GM13977 (cell line): ENCODE results near the gene OPCML.

ENCODE experiments used
- DNase-seq: peaks from one replicate; pipeline ENCODE4 v3.0.0; 2012; ENCODE audit warnings: low spot score
- in situ Hi-C: fragments of 300-500 bp; cut with MboI; formaldehyde crosslinking; loops from one replicate; pipeline ENCODE4 v1.12.0; 2022; ENCODE audit warnings: low sequenced_read_pairs, low pct_unique_long_range_greater_than_20kb, mixed read lengths, inconsistent platforms; ENCODE audit not compliant: unreplicated experiment
- TF ChIP-seq, protein P1 (sequence below): IDR thresholded peaks from 2 replicates; pipeline ENCODE4 v1.5.1; 2012; ENCODE audit warnings: mild to moderate bottlenecking, control low read depth; ENCODE audit not compliant: insufficient read depth; ENCODE audit errors: extremely low read depth, missing control alignments

The OPCML gene

GRCh38 chr11:133337951-133338418 is 194.3 kb downstream of the OPCML start:
- TF ChIP-seq, protein P1, sequence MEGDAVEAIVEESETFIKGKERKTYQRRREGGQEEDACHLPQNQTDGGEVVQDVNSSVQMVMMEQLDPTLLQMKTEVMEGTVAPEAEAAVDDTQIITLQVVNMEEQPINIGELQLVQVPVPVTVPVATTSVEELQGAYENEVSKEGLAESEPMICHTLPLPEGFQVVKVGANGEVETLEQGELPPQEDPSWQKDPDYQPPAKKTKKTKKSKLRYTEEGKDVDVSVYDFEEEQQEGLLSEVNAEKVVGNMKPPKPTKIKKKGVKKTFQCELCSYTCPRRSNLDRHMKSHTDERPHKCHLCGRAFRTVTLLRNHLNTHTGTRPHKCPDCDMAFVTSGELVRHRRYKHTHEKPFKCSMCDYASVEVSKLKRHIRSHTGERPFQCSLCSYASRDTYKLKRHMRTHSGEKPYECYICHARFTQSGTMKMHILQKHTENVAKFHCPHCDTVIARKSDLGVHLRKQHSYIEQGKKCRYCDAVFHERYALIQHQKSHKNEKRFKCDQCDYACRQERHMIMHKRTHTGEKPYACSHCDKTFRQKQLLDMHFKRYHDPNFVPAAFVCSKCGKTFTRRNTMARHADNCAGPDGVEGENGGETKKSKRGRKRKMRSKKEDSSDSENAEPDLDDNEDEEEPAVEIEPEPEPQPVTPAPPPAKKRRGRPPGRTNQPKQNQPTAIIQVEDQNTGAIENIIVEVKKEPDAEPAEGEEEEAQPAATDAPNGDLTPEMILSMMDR = no peak
- in situ Hi-C loops = no loop called here
- no peak for DNase-seq

DNA sequence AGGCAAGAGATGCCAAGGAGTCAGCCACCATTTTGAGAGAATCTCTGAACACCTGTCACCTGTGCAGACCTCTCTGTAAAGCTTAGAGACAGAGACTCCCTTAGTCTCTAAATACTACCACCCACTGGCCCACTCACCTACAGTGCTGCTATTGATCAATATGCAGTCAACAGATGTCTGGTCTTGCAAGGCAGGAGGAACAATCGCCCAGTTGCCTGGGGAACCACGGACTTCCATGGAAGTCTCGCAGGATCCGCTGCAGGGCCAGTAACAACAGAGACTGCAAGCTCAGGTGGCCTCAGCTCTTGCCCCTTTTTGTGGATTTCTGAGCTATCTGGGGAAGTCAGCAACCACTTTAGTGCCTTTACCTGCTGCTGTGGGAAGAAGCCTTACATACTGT is 195.1 kb downstream of the OPCML start:
- in situ Hi-C loops = no loop called here
- TF ChIP-seq, protein P1 = no peak

DNA sequence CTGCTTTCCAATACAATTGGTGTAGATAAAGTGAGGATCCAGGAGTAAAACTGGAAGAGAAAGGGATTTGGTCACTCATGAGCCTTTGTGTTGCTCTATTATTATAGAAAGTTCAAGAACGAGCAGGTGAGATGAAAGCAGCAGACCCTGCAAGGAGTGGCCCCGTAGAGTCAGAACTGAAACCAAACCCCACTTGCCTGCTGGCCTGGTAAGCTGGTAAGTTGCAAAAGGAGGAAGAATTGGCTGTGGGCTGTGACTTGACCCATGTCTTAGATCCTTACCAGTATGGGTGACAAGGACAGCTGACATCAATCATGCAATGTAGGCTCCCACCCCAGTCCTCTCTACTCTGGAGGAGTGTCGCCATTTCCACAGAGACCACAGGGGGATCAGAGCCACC is 201.3 kb downstream of the OPCML start:
- no peak for DNase-seq
- in situ Hi-C loops = no loop called here
- TF ChIP-seq, protein P1 = no peak

More for the DNA sequence above, 195.1 kb downstream of the OPCML start:
- DNase-seq = no peak

DNA sequence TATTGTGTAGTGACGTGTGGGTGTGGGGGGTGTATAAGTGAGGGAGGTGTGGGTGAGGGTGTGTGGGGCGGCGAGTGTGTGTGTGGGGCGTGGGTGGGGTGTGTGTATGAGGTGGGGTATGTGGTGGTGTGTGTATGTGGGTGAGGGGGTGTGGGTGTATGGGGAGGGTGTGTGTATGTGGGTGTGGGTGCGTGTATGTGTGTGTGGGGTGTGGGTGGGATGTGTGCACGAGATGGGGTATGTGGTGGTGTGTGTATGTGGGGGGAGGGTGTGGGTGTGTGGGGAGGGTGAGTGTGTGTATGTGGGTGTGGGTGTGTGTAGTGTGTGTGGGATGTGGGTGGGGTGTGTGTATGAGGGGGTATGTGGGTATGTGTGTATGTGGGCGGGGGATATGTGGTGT is 205.5 kb downstream of the OPCML start:
- in situ Hi-C loops = no loop called here
- TF ChIP-seq, protein P1 = no peak
- no peak for DNase-seq

DNA sequence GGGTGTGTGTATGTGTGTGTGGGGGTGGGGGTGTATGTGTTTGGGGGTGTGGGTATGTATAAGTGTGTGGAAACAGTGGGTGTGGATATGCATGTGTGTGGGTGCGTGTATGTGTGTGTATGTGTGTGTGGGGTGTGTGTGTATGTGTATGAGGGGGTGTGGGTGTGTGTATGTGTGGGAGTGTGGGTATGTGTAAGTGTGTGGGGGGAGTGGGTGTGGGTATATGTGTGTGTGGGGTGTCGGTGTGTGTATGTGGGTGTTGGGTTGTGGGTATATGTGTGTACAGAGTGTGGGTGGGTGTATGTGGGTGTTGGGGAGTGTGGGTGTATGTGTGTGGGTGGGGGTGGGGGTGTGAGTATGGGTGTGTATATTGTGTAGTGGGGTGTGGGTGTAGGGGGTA is 206.0 kb downstream of the OPCML start:
- TF ChIP-seq, protein P1 = no peak
- in situ Hi-C loops = no loop called here
- no peak for DNase-seq

GRCh38 chr11:133325711-133326110 is 206.6 kb downstream of the OPCML start:
- in situ Hi-C loops = no loop called here
- DNase-seq = no peak
- TF ChIP-seq, protein P1 = no peak

DNA sequence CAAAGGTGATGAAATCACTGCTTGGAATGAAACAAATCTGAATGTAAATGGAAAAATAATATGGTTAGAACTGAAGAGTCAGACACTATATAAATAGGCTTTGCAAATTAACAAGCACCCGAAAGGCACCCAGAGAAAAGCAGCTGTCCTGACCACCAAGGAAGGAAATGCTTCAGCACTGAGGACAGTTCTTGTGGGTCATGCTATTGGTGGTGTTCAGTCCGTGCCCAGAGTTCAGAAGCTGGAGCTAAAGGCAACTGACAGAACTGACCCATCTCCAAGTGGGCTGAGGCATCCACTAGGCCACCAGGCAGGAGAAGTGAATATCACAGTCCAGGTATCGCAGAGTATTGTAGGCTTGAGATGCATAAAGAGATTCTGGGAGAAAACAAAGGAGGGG is 208.9 kb downstream of the OPCML start:
- in situ Hi-C loops = no loop called here
- TF ChIP-seq, protein P1 = no peak
- no peak for DNase-seq
